Middle frontal gyrus (tissue), 1 donor: ENCODE data around the gene HYPK.
A peak's percentile ranks its signal among the peaks of the same experiment; 100 is the strongest.

ENCODE experiments used
- DNase-seq: peaks from one replicate; pipeline ENCODE4 v3.0.0-alpha.2; 2015; ENCODE audit warnings: low spot score; ENCODE audit errors: extremely low spot score

HYPK gene, protein sequence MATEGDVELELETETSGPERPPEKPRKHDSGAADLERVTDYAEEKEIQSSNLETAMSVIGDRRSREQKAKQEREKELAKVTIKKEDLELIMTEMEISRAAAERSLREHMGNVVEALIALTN

DNA sequence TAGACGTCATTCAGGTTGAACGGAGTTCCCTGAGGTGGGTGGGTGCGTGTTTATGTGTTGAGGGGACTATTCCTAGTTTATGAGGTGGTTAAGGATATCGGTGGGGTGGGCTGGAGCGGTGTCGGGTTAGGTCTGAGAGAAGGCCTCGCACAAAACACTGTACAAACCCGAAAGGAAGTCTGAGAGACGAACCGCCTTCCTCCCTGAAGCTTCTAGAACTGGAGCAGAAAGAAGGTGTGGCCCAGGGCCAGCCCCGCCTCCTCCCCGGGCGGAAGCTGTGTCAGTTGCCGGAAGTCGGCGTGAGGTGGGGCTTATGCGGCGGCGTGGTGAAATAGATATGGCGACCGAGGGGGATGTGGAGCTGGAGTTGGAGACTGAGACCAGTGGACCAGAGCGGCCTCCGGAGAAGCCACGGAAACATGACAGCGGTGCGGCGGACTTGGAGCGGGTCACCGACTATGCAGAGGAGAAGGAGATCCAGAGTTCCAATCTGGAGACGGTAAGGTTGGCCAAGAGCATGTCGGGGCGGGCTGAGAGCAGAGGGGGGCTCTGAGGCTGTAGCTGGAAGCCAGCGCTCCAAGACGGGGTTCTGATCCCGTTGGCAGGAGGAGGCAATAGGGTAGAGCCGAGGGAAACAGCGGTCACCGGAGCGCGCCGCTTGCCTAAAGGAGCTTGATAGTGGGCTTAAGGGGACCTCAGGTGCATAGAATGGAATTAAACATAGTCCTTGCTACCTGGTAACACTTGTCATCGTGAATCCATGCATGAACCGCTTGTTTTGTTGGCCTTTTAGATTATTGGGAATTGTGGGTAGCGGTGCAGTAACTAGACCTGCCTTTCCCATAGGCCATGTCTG is at the start of gene HYPK:
TSS of gene HYPK (plus strand) at position 314 of the 856 bp plus-strand sequence. CDS start at position 338, 24 bp downstream.
- DNase-seq: peak; percentile 84

DNA sequence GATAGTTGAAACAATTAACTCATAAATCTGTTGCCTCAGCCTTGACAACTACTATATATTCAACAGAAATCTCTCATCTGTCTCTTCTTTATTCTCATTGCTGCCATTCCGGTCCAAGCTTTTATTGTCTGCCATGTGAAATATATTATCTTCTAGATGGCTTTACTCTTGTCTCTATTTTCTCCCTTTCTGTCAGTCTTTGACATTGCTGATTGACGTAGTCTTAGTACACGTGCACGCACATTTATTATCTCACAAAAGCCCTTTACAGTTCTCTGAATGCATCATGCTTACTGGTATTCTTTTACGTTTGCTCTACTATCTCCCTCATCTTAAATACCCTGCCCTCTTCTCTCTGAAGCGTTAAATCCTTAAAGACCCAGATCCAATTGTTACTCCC is 48.5 kb upstream of the HYPK start:
- no peak for DNase-seq

DNA sequence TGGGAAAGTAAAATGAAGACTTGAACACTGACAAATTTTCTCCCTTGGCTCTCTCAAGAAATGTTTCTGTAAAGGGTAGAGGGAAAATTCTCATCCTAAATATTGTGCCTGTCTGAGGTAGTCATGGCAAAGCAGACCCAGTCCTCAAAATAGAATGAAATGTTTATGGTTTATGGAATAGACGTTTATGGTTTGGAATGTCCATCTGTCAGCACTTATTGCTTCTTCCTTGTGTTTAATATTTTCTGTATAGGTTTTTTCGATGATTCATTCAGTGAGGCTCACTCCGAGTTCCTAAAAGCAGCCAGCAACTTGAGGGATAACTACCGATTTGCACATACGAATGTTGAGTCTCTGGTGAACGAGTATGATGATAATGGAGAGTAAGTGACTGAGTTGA is 37.6 kb upstream of the HYPK start:
- DNase-seq: no peak

DNA sequence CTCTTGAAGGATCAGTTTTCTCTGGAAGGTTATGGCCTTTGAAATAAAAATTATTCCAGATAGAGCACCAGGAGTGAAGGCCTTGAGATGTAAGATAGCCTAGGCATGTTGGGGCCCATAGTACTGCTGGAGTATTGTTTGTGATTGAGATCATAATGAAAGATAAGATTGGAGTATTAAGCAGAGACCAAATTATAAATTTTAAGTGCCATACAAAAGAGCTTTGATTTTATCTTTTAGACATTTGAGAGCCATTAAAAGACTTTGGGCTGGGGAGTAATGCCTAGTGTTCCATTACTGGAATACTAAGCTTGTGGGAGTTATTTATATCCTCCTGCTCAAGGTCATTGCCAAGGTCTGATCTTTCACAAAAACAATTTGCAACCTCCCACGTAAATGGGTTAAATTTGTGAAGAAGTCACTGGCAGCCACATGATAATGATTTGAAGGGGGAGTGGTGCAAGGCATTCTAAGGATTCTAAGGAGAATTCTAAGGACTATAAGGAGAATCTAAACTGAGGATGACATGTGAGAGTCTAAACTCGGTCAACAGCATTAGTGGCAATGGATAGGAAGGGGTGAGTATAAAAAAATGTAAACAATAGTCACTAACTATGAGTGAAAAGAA is 36.5 kb upstream of the HYPK start:
- no peak for DNase-seq

DNA sequence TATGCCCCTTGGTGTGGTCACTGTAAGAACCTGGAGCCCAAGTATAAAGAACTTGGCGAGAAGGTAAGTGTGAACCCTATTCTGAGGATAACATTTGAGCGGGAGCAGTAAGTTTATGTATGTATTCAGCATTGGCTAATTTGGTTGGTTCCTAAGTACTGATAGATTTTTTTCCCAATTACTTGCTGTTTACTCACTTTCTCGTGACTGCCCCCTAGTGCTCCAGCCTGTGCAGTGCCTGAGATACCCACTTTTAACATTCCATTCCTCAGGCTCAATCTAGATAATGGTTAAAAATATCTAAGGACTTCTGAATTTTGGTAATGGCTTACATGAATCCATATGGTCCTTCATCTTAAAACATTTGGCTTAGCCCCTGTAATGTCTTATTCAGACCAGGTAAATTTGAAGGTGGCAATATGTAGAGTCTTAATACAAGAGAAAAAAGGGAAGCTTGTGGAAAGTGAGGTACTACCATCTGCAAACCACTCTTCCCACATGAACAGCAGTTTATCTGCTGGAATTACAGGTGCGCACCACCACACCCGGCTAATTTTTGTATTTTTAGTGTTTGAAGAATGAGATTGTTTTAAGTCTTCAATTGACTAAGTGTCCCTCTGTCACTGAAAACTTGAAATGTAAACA is 30.7 kb upstream of the HYPK start:
- DNase-seq: no peak

DNA sequence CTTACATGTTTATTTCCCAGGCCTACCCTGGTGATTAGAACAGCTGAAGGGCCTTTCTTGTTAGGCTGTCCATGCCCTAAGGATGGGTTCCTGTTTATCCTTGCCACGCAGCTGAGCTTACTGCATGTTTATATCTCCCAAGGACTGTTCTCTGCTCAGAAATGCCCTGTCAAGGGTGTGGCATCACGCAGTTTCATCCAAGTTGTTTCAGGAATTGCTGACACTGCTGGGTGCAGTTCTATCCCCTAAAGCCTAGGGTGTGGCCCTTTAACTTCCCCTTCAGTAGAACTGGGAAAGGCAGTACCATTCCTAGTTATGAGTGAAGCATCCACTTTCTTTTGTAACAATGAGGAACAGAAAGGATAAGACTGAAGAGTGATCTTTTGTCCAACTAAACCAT is 28.6 kb upstream of the HYPK start:
- no peak for DNase-seq

DNA sequence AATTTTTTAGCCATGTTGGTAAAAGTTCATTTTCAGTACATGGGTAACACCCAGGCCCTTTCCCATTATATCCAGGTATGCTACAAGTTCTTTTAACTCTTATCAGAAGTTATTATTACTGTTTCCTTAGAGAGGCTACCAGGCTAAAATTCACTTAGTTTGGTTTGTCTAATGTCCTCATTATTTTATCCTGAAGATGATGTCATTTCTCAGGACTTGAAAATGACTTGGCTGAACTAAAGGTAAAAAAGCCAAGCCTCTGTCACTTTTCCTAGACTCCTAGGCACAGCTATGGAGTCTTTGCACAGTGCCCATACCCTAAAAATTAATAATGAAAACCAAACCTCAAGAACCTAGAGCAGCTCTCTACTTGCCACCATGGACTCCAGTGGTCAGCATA is 27.8 kb upstream of the HYPK start:
- no peak for DNase-seq

DNA sequence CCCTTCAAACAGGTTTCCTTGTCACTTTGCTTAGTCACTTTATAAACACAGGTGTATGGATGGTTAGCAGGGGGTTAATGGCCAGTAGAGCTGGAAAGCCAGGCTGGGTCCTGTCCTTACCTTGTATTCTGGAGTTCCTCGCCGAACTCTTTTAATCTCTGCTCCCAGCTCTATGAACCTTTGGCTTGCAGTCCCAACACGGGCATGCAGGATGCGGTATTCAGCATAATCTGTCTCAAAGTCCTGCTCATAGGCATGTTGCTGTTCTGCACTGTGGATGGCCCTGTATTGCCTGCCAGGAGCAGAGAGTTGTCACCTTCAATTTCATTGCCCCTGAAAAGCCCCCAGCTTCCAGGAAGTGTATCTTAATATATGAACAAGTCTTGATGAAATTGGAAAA is 26.3 kb upstream of the HYPK start:
- no peak for DNase-seq

DNA sequence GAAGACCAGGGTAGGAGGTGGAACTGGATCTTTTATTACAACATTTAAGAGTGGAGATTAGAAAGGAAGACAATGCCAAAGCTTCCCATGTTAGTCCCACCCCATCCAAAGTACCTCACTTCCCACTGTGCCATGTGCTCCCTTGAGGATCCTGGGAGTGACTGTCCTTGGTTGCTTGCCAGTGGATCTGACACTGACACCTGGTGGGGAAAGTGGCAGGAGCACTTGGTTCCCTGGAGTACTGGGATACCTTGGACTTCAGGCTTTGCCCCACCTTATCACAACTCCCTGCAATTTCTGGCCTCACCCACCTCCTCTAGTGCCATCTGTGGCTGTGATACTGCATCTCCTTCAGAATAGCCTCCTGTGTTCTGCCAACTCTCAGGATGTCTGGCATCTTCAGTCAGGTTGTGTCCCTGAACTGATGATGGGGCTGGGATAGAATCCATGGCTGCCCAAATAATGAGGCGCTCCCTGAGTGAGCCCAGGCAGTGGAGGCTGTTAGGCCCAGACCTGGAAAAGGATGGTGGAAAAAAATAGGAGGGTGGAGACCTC is 24.9 kb upstream of the HYPK start:
- DNase-seq: no peak

DNA sequence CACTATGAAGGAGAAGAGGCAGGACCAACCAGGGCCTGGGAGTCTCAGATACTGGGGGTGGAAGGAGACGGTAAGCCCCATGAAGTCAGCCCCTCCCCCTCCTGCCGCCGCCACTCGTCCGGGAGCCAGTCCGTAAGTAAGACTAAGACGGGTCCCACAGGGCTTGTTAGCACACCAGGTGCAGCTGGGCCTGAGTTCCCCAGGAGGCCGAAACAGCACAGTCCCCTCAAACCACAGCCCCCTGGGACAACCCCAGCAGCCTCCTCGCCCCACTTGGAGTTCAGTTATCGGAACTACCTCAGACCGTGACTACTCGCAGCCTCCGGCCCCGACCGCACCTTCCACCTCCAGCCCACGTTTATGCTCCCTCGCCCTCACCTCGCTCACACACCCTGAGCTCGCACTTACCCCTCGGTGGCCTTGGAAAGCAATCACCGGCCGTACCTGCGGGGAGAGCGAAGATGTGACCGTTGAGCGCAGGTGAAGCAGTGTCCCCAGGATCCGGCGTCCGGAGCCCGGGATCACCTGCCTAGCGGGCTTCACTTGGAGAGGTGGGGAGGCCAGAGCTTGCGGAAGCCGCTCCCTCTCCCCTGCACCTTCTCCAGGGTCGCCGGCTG is 24.2 kb upstream of the HYPK start:
- no peak for DNase-seq

DNA sequence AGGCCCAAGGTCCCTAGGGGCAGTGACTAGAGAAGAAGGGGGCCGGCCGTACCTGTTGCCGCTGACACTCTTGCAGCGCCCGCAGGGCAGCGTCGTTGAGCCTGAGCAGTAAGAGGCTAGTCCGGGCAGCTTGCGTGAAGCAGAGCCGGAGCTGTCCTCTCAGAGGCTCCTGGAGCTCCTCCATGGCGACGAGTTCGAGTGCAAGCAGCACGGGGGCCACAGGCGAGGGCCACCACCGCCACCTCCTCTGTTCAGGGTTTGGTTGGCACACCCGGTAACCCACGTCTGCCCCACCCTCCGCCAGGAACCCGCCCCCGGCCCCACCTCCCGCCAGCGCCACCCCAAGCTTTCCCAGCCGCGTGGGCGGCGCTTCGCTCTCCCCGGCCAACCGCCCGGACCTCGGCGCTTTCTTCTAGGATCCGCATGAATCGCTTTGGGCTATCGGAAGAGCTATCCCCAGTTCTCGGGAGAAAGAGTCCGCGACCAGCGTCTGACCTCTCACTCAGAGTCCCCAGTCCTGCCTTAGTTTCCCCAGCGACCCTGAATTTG is 23.6 kb upstream of the HYPK start, which contains the start of gene ELL3:
TSS of gene ELL3 (minus strand) at position 249 of the 549 bp plus-strand sequence. CDS start at position 184, 65 bp downstream.
- no peak for DNase-seq

DNA sequence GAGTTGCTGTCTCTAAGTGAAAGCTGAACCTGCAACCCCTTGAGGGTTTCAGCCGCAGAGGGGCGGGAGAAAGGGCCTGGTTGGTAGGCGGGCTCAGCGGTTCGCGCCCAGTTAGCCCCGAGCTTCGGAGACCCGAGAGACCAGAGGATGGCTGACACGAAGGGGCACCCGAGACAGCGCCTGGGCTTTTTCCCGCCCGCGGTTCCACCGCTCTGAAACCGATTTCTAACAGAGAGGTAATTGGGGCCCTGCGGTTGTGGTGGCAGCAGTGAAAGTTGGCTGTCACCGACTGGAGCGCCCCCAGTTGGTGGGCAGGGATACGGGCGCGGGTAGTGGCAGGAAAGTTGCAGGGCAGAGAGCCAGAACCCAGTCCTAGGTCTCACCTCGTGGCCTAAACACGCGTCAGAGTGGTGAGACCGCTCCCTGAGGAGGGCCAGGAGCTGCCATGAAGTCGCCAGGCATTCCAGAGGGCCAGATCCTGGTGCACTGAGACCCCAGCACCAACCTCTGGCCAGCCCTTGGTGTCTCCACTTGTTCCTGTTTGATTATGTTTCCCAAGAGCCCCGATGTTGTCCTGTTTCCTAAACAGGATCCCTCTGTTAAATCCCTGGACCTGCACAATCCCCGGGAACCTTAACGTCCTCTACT is 23.0 kb upstream of the HYPK start:
- DNase-seq: no peak

DNA sequence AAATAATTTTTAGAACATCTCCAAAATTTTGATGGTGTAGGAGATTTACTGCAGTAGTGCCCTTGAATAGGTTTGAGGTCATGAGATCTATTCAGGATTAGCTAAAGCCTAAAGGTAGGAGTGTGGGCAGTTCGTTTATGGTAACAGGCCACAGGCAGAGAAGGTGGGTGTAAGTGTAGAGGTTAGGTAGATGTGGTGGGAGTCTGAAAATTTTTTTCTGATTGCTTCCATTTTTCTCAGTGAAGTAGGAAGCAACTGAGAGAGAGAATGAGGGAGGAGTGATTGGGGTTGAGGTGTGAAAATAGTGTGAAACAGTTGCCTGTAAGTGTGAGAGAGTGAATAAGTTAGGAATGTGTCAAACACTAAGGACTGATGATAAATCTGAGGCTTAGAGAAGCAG is 21.4 kb upstream of the HYPK start:
- DNase-seq: no peak

DNA sequence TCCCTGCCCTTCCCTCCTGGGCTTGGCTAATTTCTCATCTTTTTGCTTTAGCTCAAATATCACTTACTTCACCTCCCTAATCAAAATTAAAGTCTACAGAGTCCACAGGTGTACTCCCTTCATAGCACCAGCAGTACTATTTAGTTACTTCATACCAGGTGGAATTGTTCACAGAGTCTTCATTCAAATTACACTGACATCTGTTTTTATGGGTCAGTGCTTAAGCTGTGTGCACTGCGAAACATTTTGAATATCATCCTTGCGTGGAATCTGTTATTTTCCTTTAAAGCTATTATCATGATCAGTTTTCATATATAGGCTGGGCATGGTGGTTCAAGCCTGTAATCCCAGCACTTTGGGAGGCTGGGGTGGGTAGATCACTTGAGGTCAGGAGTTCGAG is 11.0 kb upstream of the HYPK start:
- DNase-seq: no peak

DNA sequence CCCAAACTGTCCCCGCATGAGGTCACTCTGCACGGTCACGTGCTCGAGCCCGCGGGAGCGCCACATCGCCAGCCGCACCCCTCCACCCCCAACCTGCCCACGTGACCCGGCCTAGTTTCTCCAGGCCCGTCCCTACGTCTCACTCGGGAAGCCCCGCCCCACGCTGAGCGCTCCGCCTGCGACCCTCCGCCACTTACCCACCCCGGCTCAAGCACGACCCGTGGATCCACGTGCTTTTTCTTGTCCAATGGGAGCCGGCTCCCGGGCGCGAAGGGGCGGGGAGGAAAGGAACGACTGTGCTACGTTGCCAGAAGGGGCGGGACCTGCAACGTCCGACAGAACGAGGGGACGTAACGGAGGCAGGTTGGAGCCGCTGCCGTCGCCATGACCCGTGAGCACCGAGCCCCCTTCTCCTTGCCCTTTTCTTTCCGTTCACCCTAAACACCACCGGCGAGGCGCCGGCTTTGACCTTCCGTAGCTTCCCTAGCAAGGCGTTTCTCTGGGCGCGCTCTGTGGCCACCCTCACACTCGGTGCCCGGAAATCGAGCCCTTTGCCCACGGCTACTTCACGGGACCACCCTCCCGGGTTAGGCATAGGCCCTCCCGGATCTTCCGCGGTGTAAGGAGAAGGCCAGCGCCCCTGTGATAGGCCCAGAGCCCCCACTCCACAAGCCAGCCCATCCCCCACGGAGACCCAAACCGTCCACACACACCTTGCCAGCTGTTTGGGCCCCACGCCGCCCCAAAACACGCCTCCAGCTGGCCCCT is 8.2 kb upstream of the HYPK start, which contains the start of gene SERF2:
TSS of gene SERF2 (plus strand) at position 328 of the 768 bp plus-strand sequence. CDS start at position 385, 57 bp downstream.
- DNase-seq: peak; percentile 97

DNA sequence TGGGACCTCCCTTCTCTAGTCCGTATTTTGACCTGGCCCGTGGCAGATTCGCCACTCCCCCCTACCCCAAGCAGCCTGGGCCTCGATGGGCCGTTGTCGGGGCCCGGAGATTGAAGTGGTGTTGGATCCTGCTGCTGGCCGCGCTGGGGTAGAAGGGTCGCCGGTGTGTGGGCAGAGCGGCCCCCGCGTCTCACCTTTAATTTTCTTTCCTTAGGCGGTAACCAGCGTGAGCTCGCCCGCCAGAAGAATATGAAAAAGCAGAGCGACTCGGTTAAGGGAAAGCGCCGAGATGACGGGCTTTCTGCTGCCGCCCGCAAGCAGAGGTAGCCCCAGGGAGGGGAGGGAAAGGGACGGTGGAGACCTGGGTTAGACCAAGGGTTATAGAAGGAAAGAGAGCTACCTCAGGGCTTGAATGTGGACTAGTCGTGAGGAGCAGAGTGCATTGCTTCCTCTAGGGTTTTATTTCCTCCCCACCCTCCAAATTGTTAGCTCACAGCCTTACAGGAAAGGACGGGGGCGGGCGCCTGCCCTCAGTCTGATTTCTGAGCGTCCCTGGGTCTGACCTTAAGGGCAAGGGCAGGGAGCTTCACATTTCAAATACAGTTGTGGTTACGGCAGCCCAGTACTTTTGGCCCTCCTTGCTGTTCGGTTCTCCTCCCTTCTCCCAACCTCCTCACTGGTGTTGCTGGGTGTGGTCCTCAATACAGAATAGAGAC is 7.5 kb upstream of the HYPK start:
- no peak for DNase-seq

DNA sequence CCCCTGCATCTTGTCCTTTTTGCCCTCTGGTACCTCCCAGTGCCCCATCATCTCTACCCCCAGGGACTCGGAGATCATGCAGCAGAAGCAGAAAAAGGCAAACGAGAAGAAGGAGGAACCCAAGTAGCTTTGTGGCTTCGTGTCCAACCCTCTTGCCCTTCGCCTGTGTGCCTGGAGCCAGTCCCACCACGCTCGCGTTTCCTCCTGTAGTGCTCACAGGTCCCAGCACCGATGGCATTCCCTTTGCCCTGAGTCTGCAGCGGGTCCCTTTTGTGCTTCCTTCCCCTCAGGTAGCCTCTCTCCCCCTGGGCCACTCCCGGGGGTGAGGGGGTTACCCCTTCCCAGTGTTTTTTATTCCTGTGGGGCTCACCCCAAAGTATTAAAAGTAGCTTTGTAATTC is 6.8 kb upstream of the HYPK start:
- DNase-seq: no peak

DNA sequence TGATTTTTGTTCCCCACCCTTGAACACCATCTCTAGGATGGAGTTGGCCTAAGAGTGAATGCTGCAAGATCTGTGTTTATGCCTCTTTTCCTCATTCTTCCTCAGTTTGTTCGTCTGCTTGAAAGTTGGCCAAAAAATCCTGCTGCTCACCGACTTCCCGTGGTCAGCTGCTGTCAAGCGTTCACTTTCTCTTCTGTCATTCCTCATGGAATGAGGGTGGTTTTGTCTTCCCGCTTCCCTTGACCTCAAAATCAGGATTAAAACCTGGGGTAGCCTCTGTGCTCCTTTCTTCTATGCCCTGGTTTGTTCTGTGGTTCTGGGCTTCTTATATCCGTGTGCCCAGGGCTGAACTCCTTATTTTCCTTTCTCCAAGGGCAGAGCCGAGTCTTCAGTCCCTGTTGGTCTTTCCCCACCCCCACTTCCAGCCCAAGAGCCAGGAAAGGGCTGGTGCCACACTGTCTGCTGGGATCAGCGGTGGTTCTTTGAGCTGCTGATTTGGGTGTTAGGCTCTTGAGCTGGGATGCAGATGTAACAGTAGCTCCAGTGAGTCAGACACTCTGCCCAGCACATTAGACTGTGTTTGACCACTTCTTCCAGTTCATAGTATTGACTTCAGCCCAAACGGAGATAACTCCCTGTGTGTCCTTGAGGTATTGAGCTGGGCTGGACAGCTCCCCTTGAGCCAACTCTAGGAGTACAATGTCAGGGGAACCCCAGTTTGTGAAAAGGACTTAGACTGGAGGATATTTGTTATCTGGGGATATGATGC is 5.9 kb upstream of the HYPK start:
- DNase-seq: no peak
